NCI-H1694 treated with DMSO at 0.1 percent for 48 hours (cell line): Measurements from ENCODE around the gene PBX3.
A peak's percentile ranks its signal among the peaks of the same experiment; 100 is the strongest.

Experiments used
- DNase-seq: peaks from one replicate; lab custom pipeline; 2025; lab: John Stamatoyannopoulos, UW

Gene PBX3

GRCh38 chr9:125950880-125951471 is 203.8 kb downstream of the PBX3 start:
- no peak for DNase-seq

- DNase-seq, result no peak
Measured at GRCh38 chr9:125953314-125954019, 206.3 kb downstream of the PBX3 start.

GRCh38 chr9:125956102-125956501 is 208.9 kb downstream of the PBX3 start:
- no peak for DNase-seq

GRCh38 chr9:125959315-125959714 is 212.1 kb downstream of the PBX3 start:
- no peak for DNase-seq

- DNase-seq, result no peak
Measured at GRCh38 chr9:125959951-125960619, 212.9 kb downstream of the PBX3 start.

GRCh38 chr9:125960626-125961025 is 213.5 kb downstream of the PBX3 start:
- DNase-seq, result no peak

- DNase-seq, result no peak
Measured at GRCh38 chr9:125961072-125961471, 213.9 kb downstream of the PBX3 start.

- DNase-seq, result no peak
Measured at GRCh38 chr9:125963932-125964331, 216.8 kb downstream of the PBX3 start.

GRCh38 chr9:125964702-125965225 is 217.6 kb downstream of the PBX3 start:
- no peak for DNase-seq

GRCh38 chr9:125965477-125965876 is 218.3 kb downstream of the PBX3 start:
- no peak for DNase-seq

- DNase-seq, result peak; percentile 87
Measured at GRCh38 chr9:125966466-125966865, 219.3 kb downstream of the PBX3 start.

- DNase-seq, result peak; percentile 87
Measured at GRCh38 chr9:125966959-125967711, 220.0 kb downstream of the PBX3 start.

GRCh38 chr9:125968714-125969374 is 221.7 kb downstream of the PBX3 start:
- DNase-seq, result no peak

- DNase-seq, result no peak
Measured at GRCh38 chr9:125969462-125969861, 222.3 kb downstream of the PBX3 start.

GRCh38 chr9:125969868-125970267 is 222.7 kb downstream of the PBX3 start:
- no peak for DNase-seq

- peak; percentile 72 for DNase-seq
Measured at GRCh38 chr9:125970340-125970739, 223.2 kb downstream of the PBX3 start.

- no peak for DNase-seq
Measured at GRCh38 chr9:125971050-125971449, 223.9 kb downstream of the PBX3 start.

- no peak for DNase-seq
Measured at GRCh38 chr9:125972012-125972729, 225.0 kb downstream of the PBX3 start.

GRCh38 chr9:125973547-125973946 is 226.4 kb downstream of the PBX3 start:
- no peak for DNase-seq

GRCh38 chr9:125974705-125975104 is 227.5 kb downstream of the PBX3 start:
- no peak for DNase-seq

GRCh38 chr9:125977223-125977622 is 230.1 kb downstream of the PBX3 start:
- DNase-seq, result no peak
